Measurements from ENCODE around the gene TMEM267.
"Not testable (repeated sequence)": the region's sequence is repeated elsewhere in the genome, so short reads cannot be mapped to it uniquely, and the experiment has no call there.

TMEM267 gene

GRCh38 chr5:43427306-43427705 is 56.4 kb downstream of the TMEM267 start:
- H3K4me3 ChIP-seq (ENCODE audit: low read depth, low read length): no peak overlapping the region
- TF ChIP-seq CTCF (IDR thresholded peaks at IDR 0.05; ENCODE audit: borderline replicate concordance, insufficient read depth, low read depth, low read length): no peak

- no peak for TF ChIP-seq CTCF (IDR thresholded peaks at IDR 0.05; ENCODE audit: borderline replicate concordance, insufficient read depth, low read depth, low read length)
- H3K4me3 ChIP-seq (ENCODE audit: low read depth, low read length): no peak overlapping the region
Observed at GRCh38 chr5:43425983-43426382, 57.7 kb downstream of the TMEM267 start.

- not testable (repeated sequence) for H3K4me3 ChIP-seq (ENCODE audit: low read depth, low read length)
Observed at GRCh38 chr5:43423086-43423485, 60.6 kb downstream of the TMEM267 start.

GRCh38 chr5:43422143-43422542 is 61.5 kb downstream of the TMEM267 start:
- TF ChIP-seq CTCF (IDR thresholded peaks at IDR 0.05; ENCODE audit: borderline replicate concordance, insufficient read depth, low read depth, low read length): no peak
- no peak overlapping the region for H3K4me3 ChIP-seq (ENCODE audit: low read depth, low read length)

- TF ChIP-seq CTCF (IDR thresholded peaks at IDR 0.05; ENCODE audit: borderline replicate concordance, insufficient read depth, low read depth, low read length): no peak
Observed at GRCh38 chr5:43421450-43422133, 62.1 kb downstream of the TMEM267 start.

GRCh38 chr5:43420241-43420640 is 63.4 kb downstream of the TMEM267 start:
- no peak for TF ChIP-seq CTCF (IDR thresholded peaks at IDR 0.05; ENCODE audit: borderline replicate concordance, insufficient read depth, low read depth, low read length)
- H3K4me3 ChIP-seq (ENCODE audit: low read depth, low read length): no peak overlapping the region

More at GRCh38 chr5:43421450-43422133, 62.1 kb downstream of the TMEM267 start:
- H3K4me3 ChIP-seq (ENCODE audit: low read depth, low read length): no peak overlapping the region

GRCh38 chr5:43418561-43418960 is 65.1 kb downstream of the TMEM267 start:
- TF ChIP-seq CTCF (IDR thresholded peaks at IDR 0.05; ENCODE audit: borderline replicate concordance, insufficient read depth, low read depth, low read length): no peak
- no peak overlapping the region for H3K4me3 ChIP-seq (ENCODE audit: low read depth, low read length)

All from GM12875 (cell line).